Caco-2 (cell line): ENCODE results near the gene MAP2K5. TPM values are rescaled to one million over a fixed set of nuclear protein-coding genes. Genes with fewer than 3 reads are reported as not detected.

Source experiments
- BruUV-seq: library from RNA; stranded (reverse); fragments of 400-500 nt; replicated peaks from 2 replicates; lab custom pipeline; 2021; lab: Mats Ljungman, UMichigan
- CTCF ChIA-PET: fragments of 300-600 bp; sonication (Branson Sonifier 250); formaldehyde crosslinking; loops from one replicate; lab custom pipeline; 2022; ENCODE audit warnings: antibody characterized with exemption; lab: Charles Lee
- POLR2A ChIA-PET: fragments of 300-600 bp; sonication (Branson Sonifier 250); formaldehyde crosslinking; loops from one replicate; lab custom pipeline; 2022; ENCODE audit warnings: antibody characterized with exemption; lab: Charles Lee
- DNase-seq, 2 experiments: peaks; one replicate each; pipeline versions ENCODE4 v3.0.0 to v3.0.0-alpha.2; 2020 to 2022
- H3K27me3 ChIP-seq: replicated peaks from 2 replicates; pipeline ENCODE4 v1.6.0; 2011; ENCODE audit warnings: low read length; ENCODE audit not compliant: control insufficient read depth, insufficient read depth
- H3K36me3 ChIP-seq: 2 replicates; pipeline ENCODE4 v1.5.1; 2011; ENCODE audit warnings: low read length; ENCODE audit not compliant: control insufficient read depth, insufficient read depth
- H3K4me1 ChIP-seq: fragments of 250-450 bp; sonication (Bioruptor Pico); 2 replicates; pipeline ENCODE4 v1.5.1; 2020; ENCODE audit warnings: mild to moderate bottlenecking
- H3K4me3 ChIP-seq: 2 replicates; pipeline ENCODE4 v1.5.1; 2011; ENCODE audit warnings: low read depth, mild to moderate bottlenecking, control low read depth, low read length
- H3K9me3 ChIP-seq: fragments of 250-450 bp; sonication (Bioruptor Pico); 2 replicates; pipeline ENCODE4 v1.5.1; 2020; ENCODE audit warnings: mild to moderate bottlenecking, moderate library complexity
- H3K27ac Mint-ChIP-seq: one replicate; pipeline ENCODE4 v1.8.0; 2022; ENCODE audit warnings: mixed read lengths; ENCODE audit not compliant: unreplicated experiment
- H3K27me3 Mint-ChIP-seq: one replicate; pipeline ENCODE4 v1.8.0; 2022; ENCODE audit warnings: mixed read lengths; ENCODE audit not compliant: insufficient read depth, unreplicated experiment
- H3K36me3 Mint-ChIP-seq: one replicate; pipeline ENCODE4 v1.8.0; 2022; ENCODE audit warnings: mild to moderate bottlenecking, mixed read lengths; ENCODE audit not compliant: insufficient read depth, unreplicated experiment
- H3K4me1 Mint-ChIP-seq: one replicate; pipeline ENCODE4 v1.8.0; 2022; ENCODE audit warnings: low read depth, mixed read lengths; ENCODE audit not compliant: unreplicated experiment
- H3K4me3 Mint-ChIP-seq: one replicate; pipeline ENCODE4 v1.8.0; 2022; ENCODE audit warnings: mild to moderate bottlenecking, moderate library complexity, mixed read lengths; ENCODE audit not compliant: unreplicated experiment
- H3K9me3 Mint-ChIP-seq: one replicate; pipeline ENCODE4 v1.8.0; 2022; ENCODE audit warnings: mixed read lengths; ENCODE audit not compliant: unreplicated experiment
- intact Hi-C: fragments of 100-400 bp; cut with micrococcal nuclease; formaldehyde crosslinking; loops from one replicate; pipeline ENCODE4 v1.10.0; 2022; ENCODE audit not compliant: unreplicated experiment
- total RNA-seq: library from RNA; stranded (reverse); gene quantifications from 2 replicates; pipeline ENCODE4 v1.2.3, GENCODE V29; 2022
- TF ChIP-seq, protein P1 (sequence below), 2 experiments: fragments of 200-600 bp in 1 of 2; IDR thresholded peaks; 1 replicate in 1 of 2; 2 replicates in 1 of 2; pipeline versions ENCODE4 v1.5.1 to v1.8.0; 2011 to 2022; ENCODE audit warnings: antibody characterized with exemption in 1 of 2, control low read depth in 1 of 2, inconsistent platforms in 1 of 2, low read depth in 1 of 2, low read length in 1 of 2, mild to moderate bottlenecking in 1 of 2, moderate library complexity in 1 of 2; ENCODE audit not compliant: insufficient read depth in 1 of 2, severe bottlenecking in 1 of 2, unreplicated experiment in 1 of 2

Gene MAP2K5
- total RNA-seq, 1 experiment from 2014 or later = 12.2 TPM

DNA sequence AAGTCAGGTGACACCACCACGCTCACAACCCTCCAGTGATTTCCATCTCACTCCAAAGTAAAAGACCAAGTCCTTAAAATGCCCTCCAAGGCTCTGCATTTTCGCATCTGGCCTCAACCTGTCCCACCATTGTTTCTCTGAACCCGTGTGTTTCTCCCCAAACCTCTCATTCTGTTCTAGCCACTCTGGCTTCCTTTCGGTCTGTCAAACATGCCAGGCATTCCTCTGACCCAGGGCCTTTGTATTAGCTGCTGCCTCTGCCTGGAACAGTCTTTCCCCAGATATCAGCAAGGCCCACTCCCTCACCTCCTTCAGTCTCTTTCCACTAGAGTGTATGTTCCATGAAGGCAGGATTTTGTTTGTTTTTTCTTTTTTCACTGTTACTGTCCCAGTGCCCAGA lies 16.0 kb downstream of the MAP2K5 start:
- H3K9me3 ChIP-seq = peaks cover 5% of the 10 kb centered on the region; the same call in 1 of the 2 replicates
- H3K36me3 ChIP-seq = peaks cover 2% of the 10 kb centered on the region
- intact Hi-C loops = no loop called here
- ChIA-PET POLR2A (no interaction called here), CTCF (no interaction called here)
- H3K4me1 Mint-ChIP-seq = no peaks in the 10 kb centered on the region
- no TSS peak for BruUV-seq
- H3K27me3 ChIP-seq = no peaks in the 10 kb centered on the region
- H3K4me3 ChIP-seq = no peak overlapping the region
- DNase-seq = no peak
- H3K4me3 Mint-ChIP-seq = no peak overlapping the region
- H3K9me3 Mint-ChIP-seq = no peaks in the 10 kb centered on the region
- no peak overlapping the region for H3K27ac Mint-ChIP-seq
- no peaks in the 10 kb centered on the region for H3K4me1 ChIP-seq
- H3K36me3 Mint-ChIP-seq = no peaks in the 10 kb centered on the region
- TF ChIP-seq, protein P1, sequence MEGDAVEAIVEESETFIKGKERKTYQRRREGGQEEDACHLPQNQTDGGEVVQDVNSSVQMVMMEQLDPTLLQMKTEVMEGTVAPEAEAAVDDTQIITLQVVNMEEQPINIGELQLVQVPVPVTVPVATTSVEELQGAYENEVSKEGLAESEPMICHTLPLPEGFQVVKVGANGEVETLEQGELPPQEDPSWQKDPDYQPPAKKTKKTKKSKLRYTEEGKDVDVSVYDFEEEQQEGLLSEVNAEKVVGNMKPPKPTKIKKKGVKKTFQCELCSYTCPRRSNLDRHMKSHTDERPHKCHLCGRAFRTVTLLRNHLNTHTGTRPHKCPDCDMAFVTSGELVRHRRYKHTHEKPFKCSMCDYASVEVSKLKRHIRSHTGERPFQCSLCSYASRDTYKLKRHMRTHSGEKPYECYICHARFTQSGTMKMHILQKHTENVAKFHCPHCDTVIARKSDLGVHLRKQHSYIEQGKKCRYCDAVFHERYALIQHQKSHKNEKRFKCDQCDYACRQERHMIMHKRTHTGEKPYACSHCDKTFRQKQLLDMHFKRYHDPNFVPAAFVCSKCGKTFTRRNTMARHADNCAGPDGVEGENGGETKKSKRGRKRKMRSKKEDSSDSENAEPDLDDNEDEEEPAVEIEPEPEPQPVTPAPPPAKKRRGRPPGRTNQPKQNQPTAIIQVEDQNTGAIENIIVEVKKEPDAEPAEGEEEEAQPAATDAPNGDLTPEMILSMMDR (IDR thresholded peaks at IDR 0.05; ENCODE audit: insufficient read depth in 1 of 2, low read depth in 1 of 2, low read length in 1 of 2, severe bottlenecking in 1 of 2, unreplicated experiment in 1 of 2) = no peak
- H3K27me3 Mint-ChIP-seq = no peaks in the 10 kb centered on the region

DNA sequence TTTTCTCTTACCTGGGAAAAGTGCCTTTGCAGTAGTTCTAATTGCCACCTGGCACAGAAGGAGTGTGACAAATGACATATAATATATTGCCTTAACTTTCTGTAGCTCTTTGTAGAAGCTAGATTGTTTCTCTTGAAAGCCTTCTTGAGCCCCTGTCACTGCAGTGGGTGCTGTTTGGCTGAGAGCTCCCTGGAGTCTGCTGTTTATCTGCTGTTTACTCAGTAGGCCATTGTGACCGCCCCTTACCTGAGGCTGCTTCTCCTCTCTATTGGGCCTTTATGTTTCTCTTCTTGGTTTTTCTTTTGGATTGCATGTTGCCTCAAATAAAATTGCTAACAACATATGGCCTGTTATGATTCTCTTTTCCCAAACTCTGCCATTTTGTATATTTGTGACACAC lies 16.7 kb downstream of the MAP2K5 start:
- no peaks in the 10 kb centered on the region for H3K27me3 ChIP-seq
- peaks cover 2% of the 10 kb centered on the region for H3K36me3 ChIP-seq
- H3K4me1 ChIP-seq = no peaks in the 10 kb centered on the region
- H3K4me1 Mint-ChIP-seq = no peaks in the 10 kb centered on the region
- H3K27ac Mint-ChIP-seq = no peak overlapping the region
- CTCF ChIA-PET = no interaction called here
- intact Hi-C loops = no loop called here
- no peak for DNase-seq
- H3K9me3 Mint-ChIP-seq = no peaks in the 10 kb centered on the region
- TF ChIP-seq, protein P1 (IDR thresholded peaks at IDR 0.05; ENCODE audit: insufficient read depth in 1 of 2, low read depth in 1 of 2, low read length in 1 of 2, severe bottlenecking in 1 of 2, unreplicated experiment in 1 of 2) = no peak
- H3K9me3 ChIP-seq = peaks cover 5% of the 10 kb centered on the region; the same call in 1 of the 2 replicates
- no peaks in the 10 kb centered on the region for H3K27me3 Mint-ChIP-seq
- POLR2A ChIA-PET = interaction anchor here (0.8 kb wide), 1 partner anchor 38 kb away, joined by 3 read pairs; the partner anchor contains the start of gene C15orf61
- H3K4me3 ChIP-seq = no peak overlapping the region
- no peaks in the 10 kb centered on the region for H3K36me3 Mint-ChIP-seq
- no peak overlapping the region for H3K4me3 Mint-ChIP-seq
- BruUV-seq = no TSS peak

DNA sequence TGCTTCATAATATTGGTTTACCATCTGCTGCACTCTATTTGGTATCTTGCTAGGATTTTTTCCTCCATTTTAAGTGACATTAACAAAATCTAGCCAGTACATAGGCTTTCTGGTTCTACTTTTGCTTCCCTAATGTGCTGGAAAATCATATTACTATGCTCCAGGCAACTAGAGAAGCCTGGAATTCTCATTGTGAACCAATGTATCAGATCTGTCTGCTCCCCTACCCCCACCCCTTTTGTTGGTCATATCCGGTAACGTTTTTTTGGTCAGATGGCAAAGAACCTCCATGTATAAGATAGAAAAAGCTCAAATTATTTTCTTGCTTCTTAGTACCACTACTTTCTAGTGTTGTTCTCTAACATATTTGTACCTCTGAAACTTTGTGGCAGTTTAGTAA lies 17.1 kb downstream of the MAP2K5 start:
- Histone ChIP-seq H3K9me3 (peaks cover 5% of the 10 kb centered on the region; the same call in 1 of the 2 replicates), H3K4me3 (no peak overlapping the region), H3K4me1 (no peaks in the 10 kb centered on the region), H3K36me3 (peaks cover 2% of the 10 kb centered on the region; the same call in 1 of the 2 replicates), H3K27me3 (no peaks in the 10 kb centered on the region)
- H3K27ac Mint-ChIP-seq = no peak overlapping the region
- ChIA-PET CTCF (no interaction called here), POLR2A (interaction anchor here (0.8 kb wide), 1 partner anchor 39 kb away, joined by 3 read pairs; the partner anchor contains the start of gene C15orf61)
- H3K9me3 Mint-ChIP-seq = no peaks in the 10 kb centered on the region
- BruUV-seq = no TSS peak
- no peaks in the 10 kb centered on the region for H3K27me3 Mint-ChIP-seq
- intact Hi-C loops = no loop called here
- no peaks in the 10 kb centered on the region for H3K4me1 Mint-ChIP-seq
- TF ChIP-seq, protein P1 (IDR thresholded peaks at IDR 0.05; ENCODE audit: insufficient read depth in 1 of 2, low read depth in 1 of 2, low read length in 1 of 2, severe bottlenecking in 1 of 2, unreplicated experiment in 1 of 2) = no peak
- no peak overlapping the region for H3K4me3 Mint-ChIP-seq
- DNase-seq = no peak
- no peaks in the 10 kb centered on the region for H3K36me3 Mint-ChIP-seq
